Measurements from ENCODE around the gene SLC25A38.
"Not testable (repeated sequence)": the region's sequence is repeated elsewhere in the genome, so short reads cannot be mapped to it uniquely, and the experiment has no call there.

SLC25A38 gene

GRCh38 chr3:39351134-39351533, 32.0 kb upstream of the SLC25A38 start:
- H3K4me1 ChIP-seq (ENCODE audit: control insufficient read depth, insufficient read depth, low read length); H3K9ac ChIP-seq (ENCODE audit: low read length); H3K4me3 ChIP-seq (ENCODE audit: low read length); H3K36me3 ChIP-seq (ENCODE audit: control insufficient read depth, insufficient read depth, low read length); H3K27me3 ChIP-seq (ENCODE audit: control insufficient read depth, insufficient read depth, low read length); H3K27ac ChIP-seq (ENCODE audit: low read depth, low read length): not testable (repeated sequence)

- not testable (repeated sequence) for H3K36me3 ChIP-seq (ENCODE audit: control insufficient read depth, insufficient read depth, low read length); H3K27me3 ChIP-seq (ENCODE audit: control insufficient read depth, insufficient read depth, low read length); H3K4me1 ChIP-seq (ENCODE audit: control insufficient read depth, insufficient read depth, low read length); H3K27ac ChIP-seq (ENCODE audit: low read depth, low read length); H3K9ac ChIP-seq (ENCODE audit: low read length); H3K4me3 ChIP-seq (ENCODE audit: low read length)
Measured at GRCh38 chr3:39353168-39353927, 29.8 kb upstream of the SLC25A38 start.

- Histone ChIP-seq H3K36me3 (ENCODE audit: control insufficient read depth, insufficient read depth, low read length) (no peaks in the 10 kb centered on the region), H3K27me3 (ENCODE audit: control insufficient read depth, insufficient read depth, low read length) (no peaks in the 10 kb centered on the region), H3K27ac (ENCODE audit: low read depth, low read length) (no peak overlapping the region), H3K4me3 (ENCODE audit: low read length) (no peak overlapping the region), H3K9ac (ENCODE audit: low read length) (no peak overlapping the region), H3K4me1 (ENCODE audit: control insufficient read depth, insufficient read depth, low read length) (no peaks in the 10 kb centered on the region)
Measured at GRCh38 chr3:39358333-39358732, 24.8 kb upstream of the SLC25A38 start.

GRCh38 chr3:39361252-39361927, 21.8 kb upstream of the SLC25A38 start:
- no peak overlapping the region for H3K4me3 ChIP-seq (ENCODE audit: low read length)
- H3K27me3 ChIP-seq (ENCODE audit: control insufficient read depth, insufficient read depth, low read length), result no peaks in the 10 kb centered on the region
- H3K27ac ChIP-seq (ENCODE audit: low read depth, low read length), result no peak overlapping the region
- H3K36me3 ChIP-seq (ENCODE audit: control insufficient read depth, insufficient read depth, low read length), result no peaks in the 10 kb centered on the region
- H3K9ac ChIP-seq (ENCODE audit: low read length), result no peak overlapping the region
- H3K4me1 ChIP-seq (ENCODE audit: control insufficient read depth, insufficient read depth, low read length), result no peaks in the 10 kb centered on the region

GRCh38 chr3:39362192-39362591, 21.0 kb upstream of the SLC25A38 start:
- Histone ChIP-seq H3K9ac (ENCODE audit: low read length) (no peak overlapping the region), H3K36me3 (ENCODE audit: control insufficient read depth, insufficient read depth, low read length) (no peaks in the 10 kb centered on the region), H3K4me1 (ENCODE audit: control insufficient read depth, insufficient read depth, low read length) (no peaks in the 10 kb centered on the region), H3K4me3 (ENCODE audit: low read length) (no peak overlapping the region), H3K27ac (ENCODE audit: low read depth, low read length) (no peak overlapping the region), H3K27me3 (ENCODE audit: control insufficient read depth, insufficient read depth, low read length) (no peaks in the 10 kb centered on the region)

- H3K27me3 ChIP-seq (ENCODE audit: control insufficient read depth, insufficient read depth, low read length), result no peaks in the 10 kb centered on the region
- H3K4me3 ChIP-seq (ENCODE audit: low read length), result no peak overlapping the region
- H3K36me3 ChIP-seq (ENCODE audit: control insufficient read depth, insufficient read depth, low read length), result no peaks in the 10 kb centered on the region
- H3K4me1 ChIP-seq (ENCODE audit: control insufficient read depth, insufficient read depth, low read length), result no peaks in the 10 kb centered on the region
- H3K27ac ChIP-seq (ENCODE audit: low read depth, low read length), result no peak overlapping the region
- H3K9ac ChIP-seq (ENCODE audit: low read length), result no peak overlapping the region
Measured at GRCh38 chr3:39362812-39363211, 20.4 kb upstream of the SLC25A38 start.

GRCh38 chr3:39370450-39370849, 12.7 kb upstream of the SLC25A38 start:
- H3K4me3 ChIP-seq (ENCODE audit: low read length); H3K27ac ChIP-seq (ENCODE audit: low read depth, low read length); H3K4me1 ChIP-seq (ENCODE audit: control insufficient read depth, insufficient read depth, low read length); H3K36me3 ChIP-seq (ENCODE audit: control insufficient read depth, insufficient read depth, low read length); H3K9ac ChIP-seq (ENCODE audit: low read length); H3K27me3 ChIP-seq (ENCODE audit: control insufficient read depth, insufficient read depth, low read length): not testable (repeated sequence)

GRCh38 chr3:39372833-39373232, 10.3 kb upstream of the SLC25A38 start:
- Histone ChIP-seq H3K27ac (ENCODE audit: low read depth, low read length) (no peak overlapping the region), H3K4me1 (ENCODE audit: control insufficient read depth, insufficient read depth, low read length) (no peaks in the 10 kb centered on the region), H3K9ac (ENCODE audit: low read length) (no peak overlapping the region), H3K27me3 (ENCODE audit: control insufficient read depth, insufficient read depth, low read length) (no peaks in the 10 kb centered on the region), H3K36me3 (ENCODE audit: control insufficient read depth, insufficient read depth, low read length) (no peaks in the 10 kb centered on the region), H3K4me3 (ENCODE audit: low read length) (no peak overlapping the region)

- Histone ChIP-seq H3K4me3 (ENCODE audit: low read length) (no peak overlapping the region), H3K27ac (ENCODE audit: low read depth, low read length) (no peak overlapping the region), H3K27me3 (ENCODE audit: control insufficient read depth, insufficient read depth, low read length) (no peaks in the 10 kb centered on the region), H3K36me3 (ENCODE audit: control insufficient read depth, insufficient read depth, low read length) (no peaks in the 10 kb centered on the region), H3K4me1 (ENCODE audit: control insufficient read depth, insufficient read depth, low read length) (no peaks in the 10 kb centered on the region), H3K9ac (ENCODE audit: low read length) (no peak overlapping the region)
Measured at GRCh38 chr3:39376959-39377634, 6.1 kb upstream of the SLC25A38 start.

GRCh38 chr3:39378088-39378487, 5.1 kb upstream of the SLC25A38 start:
- no peak overlapping the region for H3K27ac ChIP-seq (ENCODE audit: low read depth, low read length)

GRCh38 chr3:39378957-39379777, 4.0 kb upstream of the SLC25A38 start:
- Histone ChIP-seq H3K9ac (ENCODE audit: low read length) (no peak overlapping the region), H3K4me1 (ENCODE audit: control insufficient read depth, insufficient read depth, low read length) (no peaks in the 10 kb centered on the region), H3K27ac (ENCODE audit: low read depth, low read length) (no peak overlapping the region)

More at GRCh38 chr3:39378088-39378487, 5.1 kb upstream of the SLC25A38 start:
- no peaks in the 10 kb centered on the region for H3K4me1 ChIP-seq (ENCODE audit: control insufficient read depth, insufficient read depth, low read length)
- no peak overlapping the region for H3K4me3 ChIP-seq (ENCODE audit: low read length)
- no peaks in the 10 kb centered on the region for H3K27me3 ChIP-seq (ENCODE audit: control insufficient read depth, insufficient read depth, low read length)
- no peak overlapping the region for H3K9ac ChIP-seq (ENCODE audit: low read length)
- H3K36me3 ChIP-seq (ENCODE audit: control insufficient read depth, insufficient read depth, low read length), result no peaks in the 10 kb centered on the region

GRCh38 chr3:39379778-39380155, 3.4 kb upstream of the SLC25A38 start:
- Histone ChIP-seq H3K4me3 (ENCODE audit: low read length) (no peak overlapping the region), H3K27ac (ENCODE audit: low read depth, low read length) (no peak overlapping the region), H3K27me3 (ENCODE audit: control insufficient read depth, insufficient read depth, low read length) (no peaks in the 10 kb centered on the region), H3K4me1 (ENCODE audit: control insufficient read depth, insufficient read depth, low read length) (no peaks in the 10 kb centered on the region), H3K36me3 (ENCODE audit: control insufficient read depth, insufficient read depth, low read length) (no peaks in the 10 kb centered on the region), H3K9ac (ENCODE audit: low read length) (no peak overlapping the region)

More at GRCh38 chr3:39378957-39379777, 4.0 kb upstream of the SLC25A38 start:
- Histone ChIP-seq H3K4me3 (ENCODE audit: low read length) (no peak overlapping the region), H3K27me3 (ENCODE audit: control insufficient read depth, insufficient read depth, low read length) (no peaks in the 10 kb centered on the region), H3K36me3 (ENCODE audit: control insufficient read depth, insufficient read depth, low read length) (no peaks in the 10 kb centered on the region)

Measured in rectal smooth muscle tissue (tissue), 1 donor.